MM.1S (cell line): ENCODE data around the gene TLE5.

Experiments
- CTCF ChIP-seq: fragments of 300-600 bp; sonication (generic); IDR thresholded peaks from 2 replicates; pipeline ENCODE4 v1.5.1; 2016; ENCODE audit warnings: antibody characterized with exemption, low read length, mixed read lengths
- EZH2 ChIP-seq: fragments of 300-600 bp; sonication (generic); optimal IDR thresholded peaks from 2 replicates; pipeline ENCODE3; 2017; ENCODE audit warnings: low read depth, mild to moderate bottlenecking, antibody characterized with exemption, low read length, mixed read lengths
- EZH2phosphoT487 ChIP-seq: fragments of 300-600 bp; sonication (generic); IDR thresholded peaks from 2 replicates; pipeline ENCODE4 v1.6.1; 2018; ENCODE audit warnings: antibody characterized with exemption, low read length

- TF ChIP-seq EZH2 (no peak), CTCF (no peak), EZH2phosphoT487 (no peak)
Measured at GRCh38 chr19:3007975-3008374, 54.3 kb downstream of the TLE5 start.
